Keratinocyte (primary cell): Measurements from ENCODE around the gene ENPP1. TPM values are rescaled to one million over a fixed set of nuclear protein-coding genes. Genes with fewer than 3 reads are reported as not detected.

Experiments
- DNase-seq: peaks from one replicate; pipeline ENCODE4 v3.0.0-alpha.2; 2011; ENCODE audit warnings: low read depth, missing footprints, low spot score
- FAIRE-seq: peaks from 2 replicates; lab custom pipeline; 2011; peaks lifted over from hg19 to GRCh38; lab: Jason Lieb, UNC
- H2AFZ ChIP-seq: 2 replicates; pipeline ENCODE4 v1.6.0; 2012; ENCODE audit warnings: low read length, control low read depth, inconsistent platforms; ENCODE audit not compliant: control insufficient read depth
- H3K27ac ChIP-seq: 2 replicates; pipeline ENCODE4 v1.5.1; 2011; ENCODE audit warnings: low read length; ENCODE audit not compliant: control insufficient read depth, insufficient read depth
- H3K27me3 ChIP-seq: 3 replicates; pipeline ENCODE4 v1.6.0; 2011; ENCODE audit warnings: low read length; ENCODE audit not compliant: control insufficient read depth, insufficient read depth; ENCODE audit errors: extremely low read depth
- H3K36me3 ChIP-seq, 2 experiments: 2 replicates in 1 of 2; 3 replicates in 1 of 2; pipeline ENCODE4 v1.5.1; 2011; ENCODE audit warnings: low read length in 2 of 2, mild to moderate bottlenecking in 1 of 2; ENCODE audit not compliant: control insufficient read depth in 2 of 2, insufficient read depth in 2 of 2; ENCODE audit errors: extremely low read depth in 1 of 2
- H3K4me1 ChIP-seq: 3 replicates; pipeline ENCODE4 v1.5.1; 2011; ENCODE audit warnings: low read length; ENCODE audit not compliant: control insufficient read depth, insufficient read depth; ENCODE audit errors: extremely low read depth
- H3K4me2 ChIP-seq: 3 replicates; pipeline ENCODE4 v1.6.0; 2011; ENCODE audit warnings: low read depth, low read length; ENCODE audit not compliant: control insufficient read depth, insufficient read depth; ENCODE audit errors: extremely low read depth
- H3K4me3 ChIP-seq, 3 experiments: fragments of 200-600 bp in 1 of 3; sonication (generic) in 1 of 3; 2 replicates in 2 of 3; 3 replicates in 1 of 3; pipeline ENCODE4 v1.5.1; 2011 to 2016; ENCODE audit warnings: low read length in 3 of 3, mild to moderate bottlenecking in 3 of 3, control low read depth in 2 of 3, inconsistent platforms in 1 of 3, low read depth in 1 of 3, mixed read lengths in 1 of 3, mixed run types in 1 of 3, moderate library complexity in 1 of 3; ENCODE audit not compliant: control insufficient read depth in 2 of 3, insufficient read depth in 2 of 3; ENCODE audit errors: extremely low read depth in 1 of 3
- H3K79me2 ChIP-seq: 2 replicates; pipeline ENCODE4 v1.6.0; 2012; ENCODE audit warnings: low read length; ENCODE audit not compliant: control insufficient read depth, insufficient read depth
- H3K9ac ChIP-seq: 3 replicates; pipeline ENCODE4 v1.6.0; 2011; ENCODE audit warnings: low read length; ENCODE audit not compliant: control insufficient read depth, insufficient read depth; ENCODE audit errors: extremely low read depth
- H3K9me1 ChIP-seq: 3 replicates; pipeline ENCODE4 v1.6.0; 2011; ENCODE audit warnings: low read length; ENCODE audit not compliant: control insufficient read depth, insufficient read depth; ENCODE audit errors: extremely low read depth
- H3K9me3 ChIP-seq: 2 replicates; pipeline ENCODE4 v1.5.1; 2012; ENCODE audit warnings: low read depth, low read length; ENCODE audit not compliant: control insufficient read depth
- H4K20me1 ChIP-seq: 3 replicates; pipeline ENCODE4 v1.6.0; 2011; ENCODE audit warnings: low read length; ENCODE audit not compliant: control insufficient read depth, insufficient read depth; ENCODE audit errors: extremely low read depth
- CTCF ChIP-seq, 3 experiments: IDR thresholded peaks in 1 of 3; conservative IDR thresholded peaks in 1 of 3; optimal IDR thresholded peaks in 1 of 3; 2 replicates in 2 of 3; 3 replicates in 1 of 3; pipeline versions ENCODE3 to v1.5.1; 2011; ENCODE audit warnings: low read length in 3 of 3, mild to moderate bottlenecking in 3 of 3, moderate library complexity in 2 of 3, control low read depth in 1 of 3, inconsistent platforms in 1 of 3; ENCODE audit not compliant: insufficient read depth in 2 of 3; ENCODE audit errors: extremely low read depth in 1 of 3
- EZH2 ChIP-seq: IDR thresholded peaks from one replicate; pipeline ENCODE4 v1.6.1; 2012; ENCODE audit warnings: inconsistent platforms, mild to moderate bottlenecking, low read length, moderate library complexity
- dilution Hi-C: fragments of 300-500 bp; cut with MboI; formaldehyde crosslinking; loops from one replicate; pipeline ENCODE4 v1.7.0; 2020; ENCODE audit warnings: low sequenced_read_pairs; ENCODE audit not compliant: extremely low pct_ligation_motif_present
- polyA plus RNA-seq, 5 experiments: library from polyadenylated mRNA; depleted of rRNA in 3 of 5; stranded (reverse) in 3 of 5; stranded (forward) in 1 of 5; unstranded in 1 of 5; fragments of >200 nt; gene quantifications; 1 replicate in 1 of 5; 2 replicates in 3 of 5; 3 replicates in 1 of 5; pipeline versions ENCODE4 v1.2.1 to v1.2.3, GENCODE V29; 2011 to 2012; ENCODE audit warnings: missing spikeins in 2 of 5, low read depth in 1 of 5, low replicate concordance in 1 of 5

The ENPP1 gene
- polyA plus RNA-seq, 1 donor (not counting 4 experiments of a cell fraction or from before 2014, with no cell fraction given): 0.34 TPM

GRCh38 chr6:131917763-131918649 lies 110.2 kb downstream of the ENPP1 start:
- Histone ChIP-seq H2AFZ (no peak overlapping the region), H4K20me1 (no peaks in the 10 kb centered on the region), H3K9me1 (no peaks in the 10 kb centered on the region), H3K27ac (no peak overlapping the region), H3K9me3 (no peaks in the 10 kb centered on the region), H3K4me2 (no peak overlapping the region), H3K4me3 (no peak overlapping the region), H3K36me3 (no peaks in the 10 kb centered on the region), H3K4me1 (peaks cover 3% of the 10 kb centered on the region), H3K9ac (no peak overlapping the region), H3K79me2 (no peaks in the 10 kb centered on the region), H3K27me3 (peaks cover 3% of the 10 kb centered on the region)
- no peak for TF ChIP-seq EZH2
- FAIRE-seq: no peak
- dilution Hi-C loops: no loop called here
- no peak for DNase-seq

- TF ChIP-seq CTCF (optimal IDR thresholded peaks at IDR 0.05 in 1 of 3, IDR thresholded peaks at IDR 0.05 in 1 of 3, conservative IDR thresholded peaks at IDR 0.05 in 1 of 3; ENCODE audit: extremely low read depth in 1 of 3, insufficient read depth in 2 of 3, low read length in 3 of 3): no peak
- TF ChIP-seq EZH2: no peak
- Histone ChIP-seq H3K9me1 (no peaks in the 10 kb centered on the region), H2AFZ (no peak overlapping the region), H3K36me3 (no peaks in the 10 kb centered on the region), H3K4me1 (peaks cover 3% of the 10 kb centered on the region), H3K4me3 (no peak overlapping the region), H3K9ac (no peak overlapping the region), H3K4me2 (no peak overlapping the region), H4K20me1 (no peaks in the 10 kb centered on the region), H3K79me2 (no peaks in the 10 kb centered on the region), H3K27me3 (no peaks in the 10 kb centered on the region), H3K27ac (no peak overlapping the region), H3K9me3 (peaks cover 4% of the 10 kb centered on the region)
- FAIRE-seq: no peak
- dilution Hi-C loops: no loop called here
- DNase-seq: no peak
Measured at GRCh38 chr6:131918650-131919355, 111.0 kb downstream of the ENPP1 start.
